RWPE2 (cell line): Measurements from ENCODE around the gene SPINDOC.

ENCODE experiments used
- ATAC-seq: fragments of 200-7000 bp; cut with Tn5 transposase; 3 replicates; pipeline ENCODE4 v1.9.1; 2021; ENCODE audit warnings: low read depth
- DNase-seq: peaks from one replicate; pipeline ENCODE4 v3.0.0-alpha.2; 2020; ENCODE audit warnings: low spot score
- H3K27ac ChIP-seq: fragments of 450-650 bp; 2 replicates; pipeline ENCODE4 v1.5.1; 2017; ENCODE audit warnings: mild to moderate bottlenecking; ENCODE audit not compliant: poor library complexity, severe bottlenecking
- H3K27me3 ChIP-seq: fragments of 250-450 bp; sonication (Bioruptor Pico); 2 replicates; pipeline ENCODE4 v1.5.1; 2021; ENCODE audit warnings: mild to moderate bottlenecking, moderate library complexity; ENCODE audit not compliant: insufficient read depth, poor library complexity, severe bottlenecking
- H3K36me3 ChIP-seq: fragments of 250-450 bp; sonication (Bioruptor Pico); 2 replicates; pipeline ENCODE4 v1.5.1; 2020; ENCODE audit warnings: low read depth, mild to moderate bottlenecking, moderate library complexity
- H3K4me1 ChIP-seq: fragments of 250-450 bp; sonication (Bioruptor Pico); 2 replicates; pipeline ENCODE4 v1.5.1; 2021; ENCODE audit warnings: mild to moderate bottlenecking, moderate library complexity; ENCODE audit not compliant: insufficient read depth, poor library complexity, severe bottlenecking
- H3K4me3 ChIP-seq: fragments of 250-450 bp; sonication (Bioruptor Pico); 2 replicates; pipeline ENCODE4 v1.5.1; 2021; ENCODE audit warnings: mild to moderate bottlenecking, moderate library complexity; ENCODE audit not compliant: severe bottlenecking
- H3K9me3 ChIP-seq: fragments of 250-450 bp; sonication (Bioruptor Pico); 2 replicates; pipeline ENCODE4 v1.5.1; 2021; ENCODE audit warnings: mild to moderate bottlenecking, moderate library complexity; ENCODE audit not compliant: severe bottlenecking
- CTCF ChIP-seq: fragments of 450-650 bp; IDR thresholded peaks from one replicate; pipeline ENCODE4 v1.5.1; 2017; ENCODE audit warnings: mild to moderate bottlenecking, moderate library complexity; ENCODE audit not compliant: poor library complexity, severe bottlenecking

Gene SPINDOC

GRCh38 chr11:63847363-63847762 is 34.1 kb downstream of the SPINDOC start:
- H3K27me3 ChIP-seq = no peaks in the 10 kb centered on the region
- ATAC-seq (peak; percentile 59), DNase-seq (no peak)
- TF ChIP-seq CTCF = no peak
- H3K36me3 ChIP-seq = peaks cover 32% of the 10 kb centered on the region
- no peak overlapping the region for H3K4me3 ChIP-seq
- peaks cover 28% of the 10 kb centered on the region for H3K4me1 ChIP-seq
- peak overlapping the region; percentile 58 for H3K27ac ChIP-seq
- no peaks in the 10 kb centered on the region for H3K9me3 ChIP-seq

GRCh38 chr11:63849691-63850090 is 36.4 kb downstream of the SPINDOC start:
- no peak overlapping the region for H3K4me3 ChIP-seq
- H3K9me3 ChIP-seq = no peaks in the 10 kb centered on the region
- ATAC-seq (no peak), DNase-seq (no peak)
- peaks cover 27% of the 10 kb centered on the region for H3K4me1 ChIP-seq
- TF ChIP-seq CTCF = no peak
- peaks cover 31% of the 10 kb centered on the region for H3K36me3 ChIP-seq
- H3K27me3 ChIP-seq = no peaks in the 10 kb centered on the region
- no peak overlapping the region for H3K27ac ChIP-seq

- Histone ChIP-seq H3K27ac (no peak overlapping the region), H3K4me3 (no peak overlapping the region), H3K4me1 (peaks cover 15% of the 10 kb centered on the region), H3K9me3 (no peaks in the 10 kb centered on the region), H3K27me3 (no peaks in the 10 kb centered on the region), H3K36me3 (peaks cover 34% of the 10 kb centered on the region)
- no peak for DNase-seq
- ATAC-seq = no peak
- TF ChIP-seq CTCF = no peak
These were observed 37.7 kb downstream of the SPINDOC start for GRCh38 chr11:63850920-63851319.

GRCh38 chr11:63851364-63851763 is 38.1 kb downstream of the SPINDOC start:
- Histone ChIP-seq H3K27me3 (no peaks in the 10 kb centered on the region), H3K9me3 (no peaks in the 10 kb centered on the region), H3K4me1 (peaks cover 15% of the 10 kb centered on the region), H3K27ac (no peak overlapping the region), H3K36me3 (peaks cover 32% of the 10 kb centered on the region), H3K4me3 (no peak overlapping the region)
- ATAC-seq = no peak
- TF ChIP-seq CTCF = no peak
- no peak for DNase-seq

GRCh38 chr11:63853476-63853875 is 40.2 kb downstream of the SPINDOC start:
- ATAC-seq = no peak
- H3K4me1 ChIP-seq = peaks cover under 1% of the 10 kb centered on the region
- peaks cover 32% of the 10 kb centered on the region for H3K36me3 ChIP-seq
- H3K27me3 ChIP-seq = no peaks in the 10 kb centered on the region
- no peak overlapping the region for H3K4me3 ChIP-seq
- no peak for DNase-seq
- TF ChIP-seq CTCF = no peak
- H3K27ac ChIP-seq = no peak overlapping the region
- H3K9me3 ChIP-seq = no peaks in the 10 kb centered on the region
